Hematopoietic multipotent progenitor cell treated with erythropoietin and hydrocortisone succinate and interleukin-3 and kit ligand, for 15 days (in vitro differentiated cells): ENCODE results near the gene IL1RL1.

Experiments used
- DNase-seq: peaks from one replicate; pipeline ENCODE4 v3.0.0-alpha.2; 2015; ENCODE audit warnings: low spot score

IL1RL1 gene

DNA sequence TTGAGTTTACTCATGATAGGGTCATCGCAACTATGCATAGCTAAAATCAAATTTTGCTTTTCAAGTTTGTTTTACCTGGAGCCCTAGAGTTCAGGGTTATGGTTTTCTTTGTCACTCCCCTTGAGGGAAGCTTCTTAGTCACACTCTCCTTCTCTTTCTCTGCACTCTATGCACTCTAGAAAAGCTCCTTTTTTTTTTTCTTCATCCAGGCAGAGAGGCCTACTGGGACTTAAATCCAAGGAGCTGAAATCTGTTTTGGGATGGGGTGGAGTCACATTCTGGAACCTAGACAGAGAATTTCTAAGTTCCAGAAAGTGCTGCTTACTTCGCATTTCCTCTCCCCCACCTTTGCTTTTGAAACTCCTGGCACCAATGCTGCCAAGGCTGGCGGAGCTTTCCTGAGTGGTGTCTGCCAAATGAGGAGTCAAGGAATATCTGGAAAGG is 25.2 kb downstream of the IL1RL1 start:
- no peak for DNase-seq

DNA sequence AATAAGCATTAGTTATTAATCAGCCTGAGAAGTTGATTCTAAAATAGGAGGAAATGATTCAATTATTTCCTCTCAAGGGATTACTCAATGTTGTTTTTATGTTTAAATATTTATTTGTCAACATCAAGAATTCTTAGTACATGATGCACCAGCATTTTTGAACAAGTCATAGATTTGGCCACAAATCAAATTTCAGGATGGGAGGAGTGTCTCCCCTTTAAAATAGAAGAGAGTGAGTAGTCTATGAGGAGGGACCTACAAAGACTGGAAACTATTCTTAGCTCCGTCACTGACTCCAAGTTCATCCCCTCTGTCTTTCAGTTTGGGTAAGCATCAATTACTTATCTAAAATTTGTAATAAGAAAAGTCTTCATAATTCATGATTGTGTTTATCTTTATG is 25.6 kb downstream of the IL1RL1 start:
- DNase-seq: no peak

DNA sequence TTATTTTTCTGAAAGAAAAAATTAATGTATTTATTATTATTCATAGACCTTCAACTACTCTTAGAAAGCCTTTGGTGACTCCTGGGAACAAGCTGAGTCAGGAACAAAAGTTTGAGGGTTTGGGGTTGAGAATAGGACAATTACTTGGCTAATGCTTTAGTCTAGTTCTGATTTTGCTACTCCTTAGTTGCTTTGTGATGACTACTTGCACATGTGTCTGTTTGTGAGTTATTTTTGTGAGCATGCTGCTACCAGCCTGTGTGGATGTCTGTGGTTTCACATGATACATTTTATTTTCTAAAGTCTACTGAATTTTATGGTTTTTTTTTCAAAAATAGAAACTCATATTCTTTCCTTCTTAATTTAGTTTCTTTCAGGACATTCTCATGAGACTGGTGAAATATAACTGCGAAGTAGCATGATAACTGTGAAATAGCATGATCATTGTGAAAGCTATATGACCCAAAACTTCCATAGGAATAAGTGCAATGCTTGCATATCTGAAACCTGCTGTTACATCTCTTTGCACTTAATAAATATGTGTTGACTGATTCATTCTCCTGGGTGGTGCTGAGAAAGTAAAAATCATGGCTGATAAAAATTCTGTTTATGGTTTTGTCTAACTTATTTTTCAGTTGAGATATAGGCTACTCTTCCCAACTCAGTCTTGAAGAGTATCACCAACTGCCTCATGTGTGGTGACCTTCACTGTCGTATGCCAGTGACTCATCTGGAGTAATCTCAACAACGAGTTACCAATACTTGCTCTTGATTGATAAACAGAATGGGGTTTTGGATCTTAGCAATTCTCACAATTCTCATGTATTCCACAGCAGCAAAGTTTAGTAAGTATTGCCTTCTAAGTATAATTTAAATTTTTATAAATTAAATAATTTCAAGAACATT is 26.4 kb downstream of the IL1RL1 start:
- no peak for DNase-seq

DNA sequence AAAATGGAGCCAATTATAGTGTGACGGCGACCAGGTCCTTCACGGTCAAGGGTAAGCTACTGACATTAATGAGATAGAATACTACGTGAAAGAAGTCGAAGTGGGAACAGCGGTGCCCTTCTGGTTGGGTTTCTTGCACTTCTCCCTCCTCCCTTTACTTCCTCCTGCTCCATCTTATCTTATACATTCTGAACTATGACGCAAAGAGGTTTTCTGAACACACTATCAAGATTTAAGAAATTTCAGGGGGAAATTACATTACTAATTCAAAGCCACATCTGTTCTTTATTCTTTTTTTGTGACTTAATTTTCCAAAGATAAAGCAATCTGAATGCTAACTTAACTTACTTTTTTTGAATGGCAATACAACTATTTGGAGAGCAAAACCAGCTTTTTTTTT is 29.4 kb downstream of the IL1RL1 start:
- DNase-seq: no peak

DNA sequence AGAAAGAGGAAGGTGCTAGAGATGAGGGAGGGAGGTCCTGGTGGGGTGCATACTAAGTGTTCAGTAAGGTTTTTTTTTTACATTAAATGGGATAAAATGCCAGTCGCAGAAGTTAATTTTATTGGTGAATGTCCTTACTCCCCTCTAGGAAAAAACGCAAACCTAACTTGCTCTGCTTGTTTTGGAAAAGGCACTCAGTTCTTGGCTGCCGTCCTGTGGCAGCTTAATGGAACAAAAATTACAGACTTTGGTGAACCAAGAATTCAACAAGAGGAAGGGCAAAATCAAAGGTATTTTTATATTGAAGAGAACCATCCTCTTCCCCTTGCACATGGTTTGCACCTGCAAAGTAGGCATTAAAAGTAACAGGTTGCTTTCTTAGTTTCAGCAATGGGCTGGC is 31.5 kb downstream of the IL1RL1 start:
- DNase-seq: no peak

DNA sequence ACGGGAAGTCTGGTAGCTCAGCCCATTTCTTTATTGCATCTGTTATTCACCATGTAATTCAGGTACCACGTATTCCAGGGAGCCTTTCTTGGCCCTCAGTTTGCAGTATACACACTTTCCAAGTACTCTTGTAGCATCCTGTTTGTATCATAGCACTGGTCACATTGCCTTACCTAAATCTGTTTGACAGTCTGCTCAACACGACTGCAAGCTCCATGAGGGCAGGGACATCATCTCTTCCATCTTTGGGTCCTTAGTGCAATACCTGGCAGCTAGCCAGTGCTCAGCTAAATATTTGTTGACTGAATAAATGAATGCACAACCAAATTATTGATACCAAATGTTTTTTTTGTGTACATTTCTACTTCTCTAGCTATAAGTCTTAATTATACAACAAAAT is 33.0 kb downstream of the IL1RL1 start:
- DNase-seq: no peak

DNA sequence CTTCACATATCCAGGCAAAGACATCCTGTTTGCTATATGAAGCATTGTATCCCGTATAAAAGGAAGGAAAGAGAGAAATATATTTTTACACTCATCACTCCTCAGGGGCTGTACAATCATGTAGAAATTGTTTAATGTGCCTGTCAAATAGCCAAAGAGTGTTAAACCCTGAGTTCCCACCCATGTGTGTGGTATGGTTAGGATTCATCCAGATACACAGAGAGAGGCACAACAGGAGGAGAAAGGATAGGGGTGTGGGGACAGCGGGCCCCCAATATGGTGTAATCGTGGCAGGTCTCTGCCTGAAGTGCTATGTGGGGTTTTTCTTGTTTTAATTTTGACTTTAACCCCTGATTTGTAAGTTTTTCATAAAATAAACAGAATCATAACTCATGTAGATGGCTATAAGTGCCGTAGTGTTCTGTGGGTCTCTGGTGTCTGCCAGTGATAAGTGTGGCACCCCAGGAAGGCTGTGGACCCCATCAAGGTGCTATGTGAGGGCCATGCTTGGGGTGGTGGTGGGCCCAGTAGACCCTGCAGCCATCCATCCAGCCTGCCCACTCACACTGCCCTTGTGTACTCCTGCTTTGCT is 34.1 kb downstream of the IL1RL1 start:
- no peak for DNase-seq

DNA sequence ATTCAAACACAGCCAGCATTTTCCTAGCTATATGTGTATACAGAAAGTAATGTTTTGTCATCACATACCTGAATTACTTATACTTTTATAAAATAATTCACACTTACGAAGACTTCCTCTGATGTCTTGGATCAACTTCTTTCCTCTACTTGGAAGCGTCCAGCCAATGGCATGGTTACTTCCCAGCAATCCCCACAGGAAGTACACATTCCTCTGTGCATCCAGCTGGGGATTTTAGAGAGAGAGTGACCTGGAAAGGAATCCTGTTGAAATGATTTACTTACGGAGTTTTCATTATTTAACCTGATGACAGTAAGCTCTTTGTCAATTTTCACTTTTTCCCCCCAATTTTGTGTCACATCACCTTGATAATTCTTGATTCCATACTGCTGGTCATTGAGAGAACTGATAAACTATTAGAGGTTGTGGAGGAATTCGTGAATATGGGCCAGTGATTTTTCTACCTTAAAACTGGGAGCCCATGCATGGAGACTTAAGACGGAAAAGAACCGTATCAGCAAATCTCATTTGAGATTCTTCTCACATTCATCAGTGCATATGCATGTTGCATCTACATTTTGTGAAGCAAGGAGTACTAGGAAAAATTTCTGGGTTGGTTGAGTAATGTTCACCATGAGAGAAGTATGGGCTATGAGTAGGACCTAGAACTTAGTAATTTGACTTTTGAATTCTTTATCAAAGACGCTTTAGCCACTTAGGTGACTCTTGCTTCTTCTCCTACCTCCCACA is 35.2 kb downstream of the IL1RL1 start:
- no peak for DNase-seq

DNA sequence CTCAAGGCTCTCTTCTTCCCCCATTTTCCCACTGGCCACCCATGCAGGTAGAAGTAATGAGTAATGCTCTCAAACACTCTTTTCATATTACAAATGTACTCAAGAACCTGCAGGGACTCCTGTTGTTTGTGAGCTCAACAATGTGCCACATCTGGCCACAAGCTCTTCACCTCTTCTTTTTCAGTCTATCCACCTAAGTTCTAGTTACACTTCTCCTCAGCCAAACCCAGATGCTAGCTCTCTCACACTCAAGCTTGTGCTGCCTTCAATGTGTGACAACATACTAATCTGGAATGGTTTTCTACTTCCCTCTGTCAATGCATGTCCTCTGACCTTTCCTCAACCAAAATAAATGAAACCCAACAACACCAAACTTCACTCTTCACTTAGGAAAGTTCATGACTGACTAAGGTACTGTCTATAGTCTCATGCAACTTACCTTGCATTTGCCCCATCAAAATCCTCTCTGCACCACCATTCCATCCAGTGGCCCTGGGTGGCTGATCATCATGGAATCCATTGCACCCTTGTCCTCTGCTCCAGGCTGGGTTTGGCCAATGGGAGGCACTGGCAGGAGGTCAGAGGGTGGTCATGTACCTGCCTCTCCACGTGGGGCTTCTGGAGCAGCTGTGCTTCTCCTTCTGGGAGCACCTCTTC is 38.9 kb downstream of the IL1RL1 start:
- DNase-seq: no peak

DNA sequence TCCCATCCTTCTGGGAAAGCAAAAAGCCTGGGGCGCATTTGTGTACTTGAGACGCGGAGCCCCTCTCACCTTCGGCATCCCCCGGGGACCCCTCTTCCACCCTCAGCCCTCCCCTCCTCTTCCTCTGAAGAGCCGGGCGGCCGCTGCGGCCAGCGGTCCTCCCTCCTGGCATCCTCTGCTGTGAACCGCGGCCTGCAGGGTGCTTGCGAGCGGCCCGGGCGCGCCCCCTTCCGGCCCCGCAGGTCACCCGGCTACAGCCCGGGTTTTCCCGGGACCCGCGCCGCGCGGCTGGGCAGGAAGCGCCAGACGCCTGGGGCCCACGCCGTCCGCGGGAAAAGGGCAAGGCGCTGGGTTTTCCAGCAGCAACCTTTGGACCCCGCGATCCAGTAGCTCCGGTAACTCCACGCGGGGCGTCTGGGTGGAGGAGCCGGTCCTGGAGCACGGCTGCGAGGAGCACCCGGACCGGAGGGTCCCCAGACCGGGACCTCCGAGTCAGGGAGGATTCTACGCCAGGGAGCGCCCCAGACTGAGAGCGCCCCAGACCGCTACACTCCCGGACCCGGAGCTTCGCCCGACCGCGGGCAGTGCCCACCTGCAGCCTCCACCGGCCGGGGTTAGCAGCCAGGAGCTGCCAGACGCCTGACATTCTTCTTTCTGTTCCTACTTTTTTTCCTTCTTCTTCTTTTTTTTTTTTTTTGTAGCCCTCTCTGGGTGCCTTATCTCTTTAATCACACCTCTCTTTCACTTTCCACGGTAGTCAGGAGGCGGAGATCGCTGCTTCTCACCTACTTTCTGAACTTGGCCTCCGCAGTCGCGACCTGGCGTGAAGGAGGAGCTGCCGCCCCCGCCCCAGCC is 44.4 kb downstream of the IL1RL1 start, which contains the start of gene IL18R1:
IL18R1 (plus strand) TSS at position 271 of the 855 bp plus-strand sequence. CDS start 6,865 bp downstream, outside the sequence.
- peak; percentile 21 for DNase-seq

DNA sequence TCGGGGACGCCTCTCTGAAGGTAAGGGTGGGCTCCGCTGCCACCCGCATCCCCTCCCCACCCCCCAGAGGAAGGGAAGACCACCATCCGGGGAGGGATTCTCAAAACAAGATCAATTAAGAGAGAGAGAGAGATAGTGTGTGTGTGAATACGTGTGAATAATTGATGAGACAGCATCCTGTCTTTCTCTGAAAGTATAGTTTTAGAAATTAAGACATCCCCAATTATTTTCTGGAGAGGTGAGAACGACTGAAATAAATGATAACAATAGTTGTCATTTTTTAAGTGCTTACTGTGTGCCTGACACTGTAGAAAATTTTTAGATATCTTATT is 45.0 kb downstream of the IL1RL1 start:
- DNase-seq: no peak

DNA sequence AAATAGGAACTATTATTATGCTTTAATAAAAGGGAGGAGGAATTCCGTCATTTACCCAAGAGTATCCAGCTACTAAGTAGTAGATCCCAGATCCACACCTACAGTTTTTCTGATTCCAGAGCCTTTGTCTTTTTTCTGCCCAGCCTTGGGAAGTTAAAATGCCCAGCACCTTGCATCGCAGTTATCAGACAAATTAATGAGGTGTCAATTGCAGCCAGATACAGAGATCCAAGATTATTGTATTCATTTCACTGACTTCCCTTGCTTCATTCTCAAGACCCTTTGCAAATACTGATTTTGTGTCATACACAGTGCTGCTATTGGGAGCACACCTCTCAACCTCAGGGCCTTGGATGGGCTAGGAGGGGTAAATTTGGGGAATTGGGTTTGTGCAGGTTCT is 45.4 kb downstream of the IL1RL1 start:
- DNase-seq: no peak

DNA sequence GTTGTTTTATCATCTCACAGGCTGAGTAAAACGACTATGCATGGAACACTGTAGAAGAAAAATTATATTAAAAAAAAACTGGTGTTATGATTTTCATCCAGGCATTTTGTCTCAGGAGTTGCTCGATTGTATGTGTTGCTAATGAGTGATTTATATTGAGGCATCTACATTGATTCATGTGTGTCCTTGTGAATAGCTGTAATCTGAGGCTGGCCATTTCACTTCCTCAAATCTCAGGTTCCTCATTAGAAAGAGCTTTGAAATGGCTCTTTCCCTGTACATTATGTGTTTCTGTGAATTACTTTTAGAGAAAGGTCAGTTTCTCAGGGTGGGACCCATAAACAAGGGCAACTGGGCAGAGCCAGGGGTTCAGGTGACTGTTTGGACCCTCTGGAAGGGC is 46.6 kb downstream of the IL1RL1 start:
- DNase-seq: no peak

DNA sequence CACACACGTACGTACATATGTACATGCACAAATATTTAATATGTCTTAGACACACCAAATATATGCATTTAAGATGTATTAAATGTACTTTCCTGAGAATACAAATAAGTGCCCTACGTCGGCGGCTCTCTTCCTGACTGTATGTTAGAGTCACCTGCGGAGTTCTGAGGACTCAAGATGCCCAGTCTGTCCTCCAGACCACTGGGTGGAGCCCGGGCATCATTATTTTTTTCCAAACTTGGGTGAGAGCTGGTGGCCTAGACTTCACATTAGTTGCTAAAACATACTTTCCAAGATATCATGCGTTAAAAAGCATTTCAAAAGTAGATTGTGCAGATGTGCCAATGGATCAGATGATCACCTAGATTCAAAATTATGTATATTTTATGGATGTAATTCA is 47.1 kb downstream of the IL1RL1 start:
- no peak for DNase-seq

DNA sequence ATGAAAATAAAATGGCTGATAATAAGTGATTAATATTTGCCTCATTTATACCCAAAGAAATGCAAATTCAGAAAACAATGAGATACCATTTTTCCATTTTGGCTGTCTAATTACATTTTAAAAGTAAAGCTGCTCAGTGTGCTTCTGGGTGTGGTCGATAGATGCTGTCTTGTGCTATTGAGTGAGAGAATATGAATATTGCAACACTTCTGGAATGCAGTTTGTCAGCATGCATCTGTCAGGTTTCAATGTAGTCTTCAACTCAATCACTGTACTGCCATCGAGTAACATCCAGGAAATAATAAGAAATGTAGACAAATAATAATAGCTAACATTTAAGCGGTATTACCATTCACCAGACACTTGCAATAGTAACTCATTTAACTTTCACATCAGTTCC is 48.2 kb downstream of the IL1RL1 start:
- DNase-seq: no peak

DNA sequence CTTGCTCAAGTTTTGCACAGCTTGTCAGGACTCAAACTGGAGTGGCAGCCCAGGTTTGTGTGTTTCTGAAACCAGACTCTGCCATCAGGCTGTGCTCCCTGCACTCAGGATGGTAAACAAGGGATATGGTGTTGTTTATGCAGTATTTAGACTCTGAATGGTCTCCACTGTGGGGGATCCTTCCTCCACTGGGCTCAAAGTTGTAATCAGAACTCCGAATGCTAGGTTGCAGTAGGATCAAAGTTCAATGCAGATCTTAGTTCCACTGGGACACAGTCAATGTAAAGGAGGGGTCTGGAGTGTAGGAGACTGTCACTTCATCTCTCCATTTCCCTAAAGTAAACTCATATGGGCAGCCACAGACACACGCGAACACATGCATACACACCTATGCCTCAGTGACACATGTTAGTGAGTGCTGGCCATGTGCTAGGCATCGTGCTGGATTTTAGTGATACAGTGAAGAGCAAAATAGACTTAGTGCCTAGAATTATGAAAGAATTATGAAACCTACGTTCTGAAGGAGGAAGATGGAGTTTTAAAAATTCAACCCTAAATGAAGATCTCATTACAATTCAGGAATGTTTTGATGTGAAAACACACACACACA is 50.4 kb downstream of the IL1RL1 start:
- no peak for DNase-seq

DNA sequence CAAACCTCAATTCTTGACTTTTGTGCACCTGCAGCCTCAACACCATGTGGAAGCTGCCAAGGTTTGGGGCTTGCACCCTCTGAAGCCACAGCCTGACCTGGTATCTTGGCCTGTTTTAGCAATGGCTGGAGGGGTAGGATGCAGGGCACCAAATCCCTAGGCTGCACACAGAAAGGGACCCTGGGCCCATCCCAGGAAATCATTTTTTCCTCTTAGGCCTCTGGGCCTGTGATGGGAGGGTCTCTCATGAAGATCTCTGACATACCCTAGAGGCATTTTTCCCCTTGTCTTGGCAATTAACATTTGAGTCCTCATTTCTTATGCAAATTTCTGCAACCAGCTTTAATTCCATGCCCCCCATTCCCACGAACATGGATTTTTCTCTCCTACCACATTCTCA is 54.4 kb downstream of the IL1RL1 start:
- DNase-seq: no peak

DNA sequence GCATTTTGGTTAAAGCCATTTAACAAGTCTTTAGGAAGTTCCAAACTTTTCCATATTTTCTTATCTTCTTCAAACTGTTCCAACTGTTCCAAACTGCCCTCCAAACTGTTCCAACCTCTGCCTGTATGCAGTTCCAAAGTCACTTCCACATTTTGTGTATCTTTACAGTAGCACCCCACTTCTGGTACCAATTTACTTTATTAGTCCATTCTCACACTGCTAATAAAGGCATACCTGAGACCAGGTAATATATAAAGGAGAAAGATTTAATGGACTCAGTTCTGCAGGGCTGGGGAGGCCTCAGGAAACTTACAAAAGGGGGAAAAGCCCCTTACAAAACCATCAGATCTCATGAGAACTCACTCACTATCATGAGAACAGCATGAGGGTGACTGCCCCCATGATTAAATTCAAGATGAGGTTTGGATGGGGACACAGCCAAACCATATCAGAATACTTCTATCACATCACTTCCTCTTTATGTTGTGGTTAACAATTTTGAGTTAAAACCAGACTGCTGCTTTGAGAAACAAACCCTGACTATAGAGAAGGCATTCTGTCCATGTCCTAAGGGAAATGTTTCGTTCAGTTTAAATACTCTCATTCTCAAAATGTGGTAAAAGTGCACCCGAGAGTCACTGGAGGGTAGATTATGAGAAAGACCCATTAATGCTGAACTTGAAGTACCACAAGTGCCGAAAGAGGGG is 55.2 kb downstream of the IL1RL1 start:
- no peak for DNase-seq

DNA sequence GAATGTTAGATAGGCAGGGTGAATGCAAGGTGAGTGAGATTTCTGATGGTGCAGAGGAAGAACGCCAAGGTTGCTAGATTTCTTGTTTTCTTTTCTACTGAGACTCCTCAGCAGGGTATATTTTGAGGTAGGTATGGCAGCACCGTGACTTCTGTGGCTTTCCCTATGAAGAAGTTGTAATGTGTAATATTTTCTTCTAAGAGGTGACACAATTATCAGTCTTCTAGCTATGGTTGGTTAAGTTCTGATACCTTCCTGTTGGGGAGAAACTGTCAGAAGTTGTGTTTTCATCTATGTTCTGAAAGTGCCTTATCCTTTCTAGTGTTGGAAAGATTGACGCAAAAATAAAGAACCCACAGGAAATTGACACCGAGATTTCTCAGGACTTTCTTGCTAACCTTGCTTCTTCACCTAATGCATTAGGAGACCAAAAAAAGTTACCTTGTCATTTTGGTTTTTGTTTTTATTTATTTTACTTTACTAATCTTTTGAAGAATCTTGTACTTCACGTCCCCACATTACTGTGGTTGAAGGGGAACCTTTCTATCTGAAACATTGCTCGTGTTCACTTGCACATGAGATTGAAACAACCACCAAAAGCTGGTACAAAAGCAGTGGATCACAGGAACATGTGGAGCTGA is 56.1 kb downstream of the IL1RL1 start:
- DNase-seq: no peak
